HG02938 (cell line): ENCODE measurements around the gene LRP1B.
"Not testable (repeated sequence)": the region's sequence is repeated elsewhere in the genome, so short reads cannot be mapped to it uniquely, and the experiment has no call there.

Experiments used
- ATAC-seq: cut with Tn5 transposase; IDR thresholded peaks from one replicate; pipeline ENCODE4 v1.9.1; 2021; ENCODE audit warnings: mild to moderate bottlenecking, moderate library complexity; ENCODE audit not compliant: unreplicated experiment

The LRP1B gene

GRCh38 chr2:140596447-140596846, 1534.4 kb downstream of the LRP1B start:
- no peak for ATAC-seq

- no peak for ATAC-seq
These were observed 1535.7 kb downstream of the LRP1B start for GRCh38 chr2:140595107-140595506.

GRCh38 chr2:140593132-140593531, 1537.7 kb downstream of the LRP1B start:
- no peak for ATAC-seq

- no peak for ATAC-seq
These were observed 1541.1 kb downstream of the LRP1B start for GRCh38 chr2:140589696-140590095.

GRCh38 chr2:140589273-140589672, 1541.5 kb downstream of the LRP1B start:
- no peak for ATAC-seq

GRCh38 chr2:140586379-140586778, 1544.4 kb downstream of the LRP1B start:
- ATAC-seq = peak; percentile 93

- ATAC-seq = no peak
These were observed 1545.8 kb downstream of the LRP1B start for GRCh38 chr2:140585016-140585415.

- ATAC-seq = no peak
These were observed 1546.3 kb downstream of the LRP1B start for GRCh38 chr2:140584471-140584870.

- ATAC-seq = no peak
These were observed 1550.2 kb downstream of the LRP1B start for GRCh38 chr2:140580532-140581151.

GRCh38 chr2:140577453-140577852, 1553.4 kb downstream of the LRP1B start:
- no peak for ATAC-seq

- ATAC-seq = no peak
These were observed 1563.1 kb downstream of the LRP1B start for GRCh38 chr2:140567734-140568133.

GRCh38 chr2:140565756-140566155, 1565.1 kb downstream of the LRP1B start:
- no peak for ATAC-seq

GRCh38 chr2:140555701-140556100, 1575.1 kb downstream of the LRP1B start:
- ATAC-seq = no peak

GRCh38 chr2:140552634-140553033, 1578.2 kb downstream of the LRP1B start:
- ATAC-seq = no peak

GRCh38 chr2:140551287-140551686, 1579.5 kb downstream of the LRP1B start:
- ATAC-seq = no peak

GRCh38 chr2:140550821-140551220, 1580.0 kb downstream of the LRP1B start:
- ATAC-seq = no peak

- ATAC-seq = not testable (repeated sequence)
These were observed 1586.0 kb downstream of the LRP1B start for GRCh38 chr2:140544769-140545168.

- no peak for ATAC-seq
These were observed 1588.2 kb downstream of the LRP1B start for GRCh38 chr2:140542627-140543026.

GRCh38 chr2:140539242-140539875, 1591.5 kb downstream of the LRP1B start:
- no peak for ATAC-seq

- no peak for ATAC-seq
These were observed 1601.1 kb downstream of the LRP1B start for GRCh38 chr2:140529706-140530105.

GRCh38 chr2:140528982-140529381, 1601.8 kb downstream of the LRP1B start:
- no peak for ATAC-seq

- no peak for ATAC-seq
These were observed 1604.2 kb downstream of the LRP1B start for GRCh38 chr2:140526575-140526974.

- ATAC-seq = no peak
These were observed 1618.7 kb downstream of the LRP1B start for GRCh38 chr2:140512106-140512505.
